AG10803 (cell line): ENCODE data around the gene MAML3.

Source experiments
- DNase-seq: peaks from one replicate; pipeline ENCODE4 v3.0.0; 2010; ENCODE audit warnings: low read depth
- H3K4me3 ChIP-seq: 2 replicates; pipeline ENCODE4 v1.5.1; 2011; ENCODE audit warnings: mild to moderate bottlenecking, low read length, control low read depth
- CTCF ChIP-seq: conservative IDR thresholded peaks from 2 replicates; pipeline ENCODE4 v1.5.1; 2011; ENCODE audit warnings: mild to moderate bottlenecking, low read length, control low read depth, inconsistent platforms

The MAML3 gene

GRCh38 chr4:139728840-139729239, 425.1 kb downstream of the MAML3 start:
- H3K4me3 ChIP-seq: no peak overlapping the region
- no peak for DNase-seq
- no peak for TF ChIP-seq CTCF

GRCh38 chr4:139728146-139728545, 425.8 kb downstream of the MAML3 start:
- no peak for DNase-seq
- no peak overlapping the region for H3K4me3 ChIP-seq
- TF ChIP-seq CTCF: no peak

GRCh38 chr4:139726615-139727014, 427.4 kb downstream of the MAML3 start:
- TF ChIP-seq CTCF: no peak
- DNase-seq: no peak
- no peak overlapping the region for H3K4me3 ChIP-seq

GRCh38 chr4:139725236-139725635, 428.7 kb downstream of the MAML3 start:
- no peak overlapping the region for H3K4me3 ChIP-seq
- no peak for TF ChIP-seq CTCF
- DNase-seq: no peak

GRCh38 chr4:139721789-139722188, 432.2 kb downstream of the MAML3 start:
- no peak for TF ChIP-seq CTCF
- DNase-seq: no peak
- no peak overlapping the region for H3K4me3 ChIP-seq

GRCh38 chr4:139720806-139721205, 433.2 kb downstream of the MAML3 start:
- H3K4me3 ChIP-seq: no peak overlapping the region
- no peak for DNase-seq
- TF ChIP-seq CTCF: no peak

- no peak for TF ChIP-seq CTCF
- DNase-seq: no peak
- H3K4me3 ChIP-seq: no peak overlapping the region
These were observed 434.4 kb downstream of the MAML3 start for GRCh38 chr4:139719381-139720101.
